NB4 (cell line): ENCODE measurements around the gene FAM221B.

Source experiments
- CTCF ChIP-seq: IDR thresholded peaks from one replicate; pipeline ENCODE4 v1.5.1; 2012; ENCODE audit warnings: low read depth, low read length
- POLR2A ChIP-seq: IDR thresholded peaks from 2 replicates; pipeline ENCODE4 v1.6.1; 2011; ENCODE audit warnings: mild to moderate bottlenecking; ENCODE audit not compliant: insufficient read length; ENCODE audit errors: extremely low read depth

- TF ChIP-seq CTCF (no peak), POLR2A (no peak)
These were observed 43.0 kb upstream of the FAM221B start for GRCh38 chr9:35871545-35871944.
